H9 (cell line): ENCODE data around the gene RPS6KB2. TPM values are rescaled to one million over a fixed set of nuclear protein-coding genes. Genes with fewer than 3 reads are reported as not detected.

ENCODE experiments used
- DNase-seq: peaks from one replicate; pipeline ENCODE4 v3.0.0-alpha.2; 2017
- H2AFZ ChIP-seq: one replicate; pipeline ENCODE4 v1.6.1; 2013; ENCODE audit warnings: mild to moderate bottlenecking, low read length, control low read depth, moderate library complexity
- H2AK5ac ChIP-seq: 2 replicates; pipeline ENCODE4 v1.6.1; 2013; ENCODE audit warnings: low read length, control low read depth, mixed read lengths; ENCODE audit not compliant: insufficient read length
- H2BK120ac ChIP-seq: one replicate; pipeline ENCODE4 v1.6.1; 2013; ENCODE audit warnings: low read depth, mild to moderate bottlenecking, low read length, control low read depth, inconsistent platforms; ENCODE audit not compliant: poor library complexity, severe bottlenecking
- H2BK12ac ChIP-seq: 2 replicates; pipeline ENCODE4 v1.6.1; 2013; ENCODE audit warnings: low read length, control low read depth, mixed read lengths, low read depth; ENCODE audit not compliant: insufficient read length
- H2BK15ac ChIP-seq: 2 replicates; pipeline ENCODE4 v1.6.1; 2013; ENCODE audit warnings: low read depth, low read length, control low read depth
- H2BK20ac ChIP-seq: one replicate; pipeline ENCODE4 v1.6.1; 2013; ENCODE audit warnings: low read depth, mild to moderate bottlenecking, low read length, control low read depth, inconsistent platforms; ENCODE audit not compliant: poor library complexity, severe bottlenecking
- H2BK5ac ChIP-seq: 2 replicates; pipeline ENCODE4 v1.6.1; 2013; ENCODE audit warnings: low read length, control low read depth, mixed read lengths; ENCODE audit not compliant: insufficient read length
- H3K14ac ChIP-seq: 2 replicates; pipeline ENCODE4 v1.6.1; 2013; ENCODE audit warnings: low read length, control low read depth; ENCODE audit not compliant: insufficient read depth
- H3K18ac ChIP-seq: 2 replicates; pipeline ENCODE4 v1.6.1; 2013; ENCODE audit warnings: low read depth, mild to moderate bottlenecking, mixed read lengths, low read length, control low read depth; ENCODE audit not compliant: insufficient read length
- H3K23ac ChIP-seq: 2 replicates; pipeline ENCODE4 v1.6.1; 2013; ENCODE audit warnings: low read length, control low read depth, mixed read lengths, low read depth; ENCODE audit not compliant: insufficient read length
- H3K23me2 ChIP-seq: 2 replicates; pipeline ENCODE4 v1.6.1; 2013; ENCODE audit warnings: low read depth, mild to moderate bottlenecking, mixed read lengths, low read length, control low read depth; ENCODE audit not compliant: insufficient read length, poor library complexity, severe bottlenecking
- H3K27ac ChIP-seq: 2 replicates; pipeline ENCODE4 v1.5.1; 2013; ENCODE audit warnings: low read length, control low read depth, mixed read lengths, low read depth; ENCODE audit not compliant: insufficient read length
- H3K27me3 ChIP-seq: 2 replicates; pipeline ENCODE4 v1.6.1; 2013; ENCODE audit warnings: low read length, control low read depth, inconsistent platforms; ENCODE audit not compliant: insufficient read depth
- H3K4ac ChIP-seq: 2 replicates; pipeline ENCODE4 v1.6.1; 2013; ENCODE audit warnings: low read depth, mild to moderate bottlenecking, control low read depth, inconsistent platforms, low read length, moderate library complexity
- H3K4me1 ChIP-seq: 2 replicates; pipeline ENCODE4 v1.6.1; 2013; ENCODE audit warnings: low read length, control low read depth, inconsistent platforms; ENCODE audit not compliant: insufficient read depth
- H3K4me2 ChIP-seq: 2 replicates; pipeline ENCODE4 v1.6.1; 2013; ENCODE audit warnings: low read length, control low read depth, mixed read lengths; ENCODE audit not compliant: insufficient read length, insufficient read depth
- H3K56ac ChIP-seq: 2 replicates; pipeline ENCODE4 v1.6.1; 2013; ENCODE audit warnings: low read depth, mild to moderate bottlenecking, mixed read lengths, low read length, control low read depth; ENCODE audit not compliant: insufficient read length
- H3K79me1 ChIP-seq: 2 replicates; pipeline ENCODE4 v1.6.1; 2013; ENCODE audit warnings: low read depth, mild to moderate bottlenecking, moderate library complexity, low read length, control low read depth, inconsistent platforms; ENCODE audit not compliant: insufficient read depth, poor library complexity, severe bottlenecking
- H3K79me2 ChIP-seq: 2 replicates; pipeline ENCODE4 v1.6.1; 2013; ENCODE audit warnings: low read length, control low read depth, inconsistent platforms; ENCODE audit not compliant: insufficient read depth
- H3K9ac ChIP-seq: 2 replicates; pipeline ENCODE4 v1.6.1; 2013; ENCODE audit warnings: low read length, control low read depth, mixed read lengths; ENCODE audit not compliant: insufficient read length; ENCODE audit errors: extremely low read depth
- H3K9me3 ChIP-seq: one replicate; pipeline ENCODE4 v1.6.1; 2013; ENCODE audit warnings: low read depth, low read length, inconsistent platforms; ENCODE audit not compliant: control insufficient read depth
- H3T11ph ChIP-seq: one replicate; pipeline ENCODE4 v1.6.1; 2013; ENCODE audit warnings: mild to moderate bottlenecking, low read length, control low read depth, inconsistent platforms
- H4K20me1 ChIP-seq: one replicate; pipeline ENCODE4 v1.6.1; 2013; ENCODE audit not compliant: control insufficient read depth, insufficient read length, insufficient read depth
- H4K5ac ChIP-seq: 2 replicates; pipeline ENCODE4 v1.6.1; 2013; ENCODE audit warnings: low read depth, mild to moderate bottlenecking, mixed read lengths, low read length, control low read depth; ENCODE audit not compliant: insufficient read length
- H4K8ac ChIP-seq: replicated peaks from 2 replicates; pipeline ENCODE4 v1.6.1; 2013; ENCODE audit warnings: low read length, control low read depth, mixed read lengths, low read depth; ENCODE audit not compliant: insufficient read length
- H4K91ac ChIP-seq: 2 replicates; pipeline ENCODE4 v1.6.1; 2013; ENCODE audit warnings: low read depth, mild to moderate bottlenecking, moderate library complexity, mixed read lengths, low read length, control low read depth; ENCODE audit not compliant: insufficient read length
- H3K27ac Mint-ChIP-seq, 3 experiments: 2 replicates in 2 of 3; 3 replicates in 1 of 3; pipeline ENCODE4 v1.8.0; 2020 to 2021; ENCODE audit warnings: mixed read lengths in 3 of 3, mild to moderate bottlenecking in 1 of 3, moderate library complexity in 1 of 3
- H3K27me3 Mint-ChIP-seq: 2 replicates; pipeline ENCODE4 v1.8.0; 2021; ENCODE audit warnings: low read depth, mild to moderate bottlenecking, moderate library complexity, mixed read lengths
- H3K36me3 Mint-ChIP-seq, 3 experiments: 2 replicates in 2 of 3; 3 replicates in 1 of 3; pipeline ENCODE4 v1.8.0; 2020 to 2021; ENCODE audit warnings: low read depth in 3 of 3, mixed read lengths in 3 of 3; ENCODE audit not compliant: insufficient read depth in 1 of 3
- H3K4me1 Mint-ChIP-seq, 2 experiments: 2 replicates each; pipeline ENCODE4 v1.8.0; 2020; ENCODE audit warnings: mixed read lengths in 2 of 2
- H3K4me3 Mint-ChIP-seq, 2 experiments: 2 replicates in 1 of 2; 3 replicates in 1 of 2; pipeline ENCODE4 v1.8.0; 2020 to 2021; ENCODE audit warnings: mild to moderate bottlenecking in 2 of 2, mixed read lengths in 2 of 2, moderate library complexity in 1 of 2
- H3K9me3 Mint-ChIP-seq, 2 experiments: 2 replicates in 1 of 2; 3 replicates in 1 of 2; pipeline ENCODE4 v1.8.0; 2020; ENCODE audit warnings: mild to moderate bottlenecking in 2 of 2, mixed read lengths in 2 of 2, moderate library complexity in 1 of 2
- WGBS: extraction: QIAGEN DNeasy Blood & Tissue Kit; methylation state at CpG from one replicate; pipeline ENCODE4 v1.1.7; 2013; ENCODE audit warnings: missing lambda C conversion rate, low lambda C conversion rate, mixed read lengths; ENCODE audit not compliant: insufficient read length; ENCODE audit errors: extremely low coverage; 5-methylcytosine and 5-hydroxymethylcytosine counted together
- total RNA-seq: library from RNA; stranded (reverse); gene quantifications from 2 replicates; pipeline ENCODE4 v1.2.1, GENCODE V29; 2021
- TF ChIP-seq, protein P1 (sequence below): fragments of 200-600 bp; sonication (generic); conservative IDR thresholded peaks from 3 replicates; pipeline ENCODE4 v1.8.0; 2021; ENCODE audit warnings: antibody characterized with exemption, mild to moderate bottlenecking

RPS6KB2 gene
- total RNA-seq, 1 experiment from 2014 or later = 51.7 TPM

DNA sequence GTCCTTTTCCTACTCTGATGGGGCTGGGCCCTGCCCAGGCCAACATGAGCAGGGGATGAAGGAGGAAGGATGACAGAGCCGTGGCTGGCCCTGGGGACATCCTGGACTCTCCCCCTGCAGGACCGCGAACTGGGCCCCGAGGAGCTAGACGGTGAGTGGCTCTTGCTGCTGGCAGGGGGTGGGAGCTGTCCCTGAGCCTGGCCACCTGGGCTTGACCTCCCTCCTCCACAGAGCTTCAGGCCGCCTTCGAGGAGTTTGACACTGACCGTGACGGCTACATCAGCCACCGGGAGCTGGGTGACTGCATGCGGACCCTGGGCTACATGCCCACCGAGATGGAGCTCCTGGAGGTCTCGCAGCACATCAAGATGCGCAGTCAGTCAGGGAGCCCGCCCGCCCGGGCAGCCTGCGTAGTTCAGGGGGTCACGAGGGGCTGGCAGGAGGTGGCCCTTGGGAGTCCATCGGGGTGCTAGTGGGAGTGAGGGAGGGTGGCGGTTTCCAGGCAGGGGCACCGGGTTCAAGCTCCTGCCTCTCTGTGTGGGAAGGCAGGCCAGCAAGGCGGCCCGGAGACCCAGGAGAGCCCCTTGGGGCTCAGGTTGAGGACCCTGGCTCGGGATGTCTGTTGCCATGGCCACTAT lies 27.9 kb downstream of the RPS6KB2 start:
- peaks cover 5% of the 10 kb centered on the region for H3K23me2 ChIP-seq
- no peak overlapping the region for H3K23ac ChIP-seq
- H2BK120ac ChIP-seq = no peak overlapping the region
- H2AFZ ChIP-seq = no peak overlapping the region
- no peaks in the 10 kb centered on the region for H3K79me1 ChIP-seq
- Mint-ChIP-seq H3K36me3 (no peaks in the 10 kb centered on the region), H3K27ac (no peak overlapping the region), H3K27me3 (peaks cover 17% of the 10 kb centered on the region), H3K9me3 (no peaks in the 10 kb centered on the region; a peak in 1 of 5 replicates), H3K4me3 (no peak overlapping the region), H3K4me1 (no peaks in the 10 kb centered on the region)
- H3K9ac ChIP-seq = no peak overlapping the region
- TF ChIP-seq, protein P1, sequence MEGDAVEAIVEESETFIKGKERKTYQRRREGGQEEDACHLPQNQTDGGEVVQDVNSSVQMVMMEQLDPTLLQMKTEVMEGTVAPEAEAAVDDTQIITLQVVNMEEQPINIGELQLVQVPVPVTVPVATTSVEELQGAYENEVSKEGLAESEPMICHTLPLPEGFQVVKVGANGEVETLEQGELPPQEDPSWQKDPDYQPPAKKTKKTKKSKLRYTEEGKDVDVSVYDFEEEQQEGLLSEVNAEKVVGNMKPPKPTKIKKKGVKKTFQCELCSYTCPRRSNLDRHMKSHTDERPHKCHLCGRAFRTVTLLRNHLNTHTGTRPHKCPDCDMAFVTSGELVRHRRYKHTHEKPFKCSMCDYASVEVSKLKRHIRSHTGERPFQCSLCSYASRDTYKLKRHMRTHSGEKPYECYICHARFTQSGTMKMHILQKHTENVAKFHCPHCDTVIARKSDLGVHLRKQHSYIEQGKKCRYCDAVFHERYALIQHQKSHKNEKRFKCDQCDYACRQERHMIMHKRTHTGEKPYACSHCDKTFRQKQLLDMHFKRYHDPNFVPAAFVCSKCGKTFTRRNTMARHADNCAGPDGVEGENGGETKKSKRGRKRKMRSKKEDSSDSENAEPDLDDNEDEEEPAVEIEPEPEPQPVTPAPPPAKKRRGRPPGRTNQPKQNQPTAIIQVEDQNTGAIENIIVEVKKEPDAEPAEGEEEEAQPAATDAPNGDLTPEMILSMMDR = no peak
- H4K91ac ChIP-seq = no peak overlapping the region
- H2BK15ac ChIP-seq = no peak overlapping the region
- H4K5ac ChIP-seq = no peak overlapping the region
- no peaks in the 10 kb centered on the region for H3K9me3 ChIP-seq
- H4K20me1 ChIP-seq = no peaks in the 10 kb centered on the region
- H4K8ac ChIP-seq = no peak overlapping the region
- H2AK5ac ChIP-seq = no peak overlapping the region
- no peaks in the 10 kb centered on the region for H3K27me3 ChIP-seq
- no peak overlapping the region for H3K18ac ChIP-seq
- H2BK12ac ChIP-seq = no peak overlapping the region
- no peaks in the 10 kb centered on the region for H3K4me1 ChIP-seq
- H3K79me2 ChIP-seq = no peaks in the 10 kb centered on the region
- H2BK5ac ChIP-seq = no peak overlapping the region
- no CpG with 5 or more reads among the region's 25 CpGs for WGBS
- no peak overlapping the region; the same call in 1 of the 2 replicates for H3K4ac ChIP-seq
- DNase-seq = no peak
- H2BK20ac ChIP-seq = no peak overlapping the region
- no peak overlapping the region for H3T11ph ChIP-seq
- no peak overlapping the region for H3K56ac ChIP-seq
- H3K14ac ChIP-seq = no peak overlapping the region
- no peak overlapping the region for H3K27ac ChIP-seq
- no peak overlapping the region for H3K4me2 ChIP-seq
